Activated naive CD8-positive, alpha-beta T cell treated with anti-CD3 and anti-CD28 coated beads, Interleukin-2, amount 50 U/mL, for 24 hours (primary cell): Measurements from ENCODE around the gene ZNF526.
A peak's percentile ranks its signal among the peaks of the same experiment; 100 is the strongest.
"Not testable (repeated sequence)": the region's sequence is repeated elsewhere in the genome, so short reads cannot be mapped to it uniquely, and the experiment has no call there.

Experiments used
- ATAC-seq: fragments of 150-1000 bp; cut with Tn5 transposase; one replicate; pipeline ENCODE4 v1.10.0; 2021
- DNase-seq: peaks from one replicate; pipeline ENCODE4 v3.0.0; 2021
- H3K27ac Mint-ChIP-seq: one replicate; pipeline ENCODE4 v1.8.0; 2021; ENCODE audit warnings: mild to moderate bottlenecking, mixed read lengths
- H3K27me3 Mint-ChIP-seq: one replicate; pipeline ENCODE4 v1.8.0; 2021; ENCODE audit warnings: mixed read lengths
- H3K36me3 Mint-ChIP-seq: one replicate; pipeline ENCODE4 v1.8.0; 2021; ENCODE audit warnings: low read depth, mixed read lengths
- H3K4me1 Mint-ChIP-seq: one replicate; pipeline ENCODE4 v1.8.0; 2021; ENCODE audit warnings: mixed read lengths
- H3K4me3 Mint-ChIP-seq: one replicate; pipeline ENCODE4 v1.8.0; 2021; ENCODE audit warnings: mild to moderate bottlenecking, moderate library complexity, mixed read lengths
- H3K9me3 Mint-ChIP-seq: one replicate; pipeline ENCODE4 v1.8.0; 2021; ENCODE audit warnings: mixed read lengths

ZNF526 gene

GRCh38 chr19:42251572-42252358 lies 31.7 kb downstream of the ZNF526 start:
- H3K9me3 Mint-ChIP-seq = no peaks in the 10 kb centered on the region
- peak overlapping the region; percentile 96 for H3K4me3 Mint-ChIP-seq
- H3K36me3 Mint-ChIP-seq = peaks cover 19% of the 10 kb centered on the region
- peak overlapping the region; percentile 97 for H3K27ac Mint-ChIP-seq
- ATAC-seq (no peak), DNase-seq (no peak)
- peaks cover 5% of the 10 kb centered on the region for H3K27me3 Mint-ChIP-seq
- peaks cover 37% of the 10 kb centered on the region for H3K4me1 Mint-ChIP-seq

- Mint-ChIP-seq H3K27me3 (peaks cover 5% of the 10 kb centered on the region), H3K4me3 (peak overlapping the region; percentile 96), H3K27ac (peak overlapping the region; percentile 97), H3K36me3 (peaks cover 17% of the 10 kb centered on the region), H3K9me3 (no peaks in the 10 kb centered on the region), H3K4me1 (peaks cover 33% of the 10 kb centered on the region)
- ATAC-seq = no peak
- DNase-seq = no peak
Measured at GRCh38 chr19:42252365-42253244, 32.5 kb downstream of the ZNF526 start.

GRCh38 chr19:42253245-42254088 lies 33.4 kb downstream of the ZNF526 start:
- Mint-ChIP-seq H3K9me3 (no peaks in the 10 kb centered on the region), H3K4me1 (peaks cover 33% of the 10 kb centered on the region), H3K27me3 (peaks cover 5% of the 10 kb centered on the region), H3K27ac (peak overlapping the region; percentile 97), H3K36me3 (peaks cover 17% of the 10 kb centered on the region), H3K4me3 (peak overlapping the region; percentile 96)
- DNase-seq (peak; percentile 64), ATAC-seq (peak; percentile 6)

GRCh38 chr19:42254089-42254849 lies 34.2 kb downstream of the ZNF526 start:
- peak overlapping the region; percentile 72 for H3K27ac Mint-ChIP-seq
- peak; percentile 23 for ATAC-seq
- peak; percentile 78 for DNase-seq
- H3K36me3 Mint-ChIP-seq = peaks cover 17% of the 10 kb centered on the region
- H3K27me3 Mint-ChIP-seq = peaks cover 5% of the 10 kb centered on the region
- peak overlapping the region; percentile 77 for H3K4me3 Mint-ChIP-seq
- no peaks in the 10 kb centered on the region for H3K9me3 Mint-ChIP-seq
- H3K4me1 Mint-ChIP-seq = peaks cover 31% of the 10 kb centered on the region

GRCh38 chr19:42254850-42255765 lies 35.0 kb downstream of the ZNF526 start, which contains the start of gene ERF:
ERF (minus strand) TSS chr19:42255128; CDS start chr19:42254999, 129 bp downstream.
- H3K36me3 Mint-ChIP-seq = peaks cover 11% of the 10 kb centered on the region
- peak; percentile 95 for DNase-seq
- H3K9me3 Mint-ChIP-seq = no peaks in the 10 kb centered on the region
- peak; percentile 78 for ATAC-seq
- H3K27me3 Mint-ChIP-seq = peaks cover 5% of the 10 kb centered on the region
- peak within 1 kb of the TSS; percentile 72 for H3K27ac Mint-ChIP-seq
- peak within 1 kb of the TSS; percentile 77 for H3K4me3 Mint-ChIP-seq
- peaks cover 28% of the 10 kb centered on the region for H3K4me1 Mint-ChIP-seq

- peak; percentile 17 for DNase-seq
- Mint-ChIP-seq H3K27me3 (peaks cover 5% of the 10 kb centered on the region), H3K4me3 (peak overlapping the region; percentile 77), H3K36me3 (peaks cover 11% of the 10 kb centered on the region), H3K9me3 (no peaks in the 10 kb centered on the region), H3K27ac (peak overlapping the region; percentile 30), H3K4me1 (peaks cover 20% of the 10 kb centered on the region)
- ATAC-seq = no peak
Measured at GRCh38 chr19:42255766-42256745, 35.9 kb downstream of the ZNF526 start.

GRCh38 chr19:42257842-42258241 lies 37.7 kb downstream of the ZNF526 start:
- not testable (repeated sequence) for H3K36me3 Mint-ChIP-seq, DNase-seq, ATAC-seq, H3K4me1 Mint-ChIP-seq, H3K27ac Mint-ChIP-seq, H3K4me3 Mint-ChIP-seq, H3K27me3 Mint-ChIP-seq, H3K9me3 Mint-ChIP-seq

GRCh38 chr19:42261763-42262162 lies 41.7 kb downstream of the ZNF526 start:
- Mint-ChIP-seq H3K4me3 (no peak overlapping the region), H3K36me3 (no peaks in the 10 kb centered on the region), H3K4me1 (no peaks in the 10 kb centered on the region), H3K27me3 (no peaks in the 10 kb centered on the region), H3K9me3 (no peaks in the 10 kb centered on the region), H3K27ac (no peak overlapping the region)
- ATAC-seq = peak; percentile 54
- DNase-seq = no peak

GRCh38 chr19:42266105-42266504 lies 46.0 kb downstream of the ZNF526 start:
- not testable (repeated sequence) for ATAC-seq, H3K27ac Mint-ChIP-seq, DNase-seq, H3K27me3 Mint-ChIP-seq, H3K36me3 Mint-ChIP-seq, H3K4me3 Mint-ChIP-seq, H3K9me3 Mint-ChIP-seq
- H3K4me1 Mint-ChIP-seq = peaks cover 16% of the 10 kb centered on the region

GRCh38 chr19:42266928-42267603 lies 47.0 kb downstream of the ZNF526 start:
- H3K27ac Mint-ChIP-seq, DNase-seq, H3K36me3 Mint-ChIP-seq, H3K9me3 Mint-ChIP-seq, ATAC-seq, H3K27me3 Mint-ChIP-seq, H3K4me3 Mint-ChIP-seq: not testable (repeated sequence)
- H3K4me1 Mint-ChIP-seq = peaks cover 21% of the 10 kb centered on the region

GRCh38 chr19:42267644-42268141 lies 47.6 kb downstream of the ZNF526 start:
- no peak for ATAC-seq
- DNase-seq = no peak
- H3K4me1 Mint-ChIP-seq = peaks cover 21% of the 10 kb centered on the region
- H3K9me3 Mint-ChIP-seq = no peaks in the 10 kb centered on the region
- no peak overlapping the region for H3K27ac Mint-ChIP-seq
- H3K27me3 Mint-ChIP-seq = no peaks in the 10 kb centered on the region
- no peak overlapping the region for H3K4me3 Mint-ChIP-seq
- H3K36me3 Mint-ChIP-seq = no peaks in the 10 kb centered on the region
